DND-41 (cell line): ENCODE measurements around the gene BLOC1S6.

ENCODE experiments used
- EZH2 ChIP-seq: IDR thresholded peaks from 3 replicates; pipeline ENCODE4 v1.6.1; 2012; ENCODE audit warnings: borderline replicate concordance, low read depth, mild to moderate bottlenecking, moderate library complexity, low read length, inconsistent platforms; ENCODE audit not compliant: severe bottlenecking
- TF ChIP-seq, protein P1 (sequence below): IDR thresholded peaks from 2 replicates; pipeline ENCODE4 v1.5.1; 2012; ENCODE audit warnings: borderline replicate concordance, low read length, moderate library complexity, mild to moderate bottlenecking; ENCODE audit not compliant: poor library complexity, severe bottlenecking; ENCODE audit errors: extremely low read depth

- TF ChIP-seq, protein P1, sequence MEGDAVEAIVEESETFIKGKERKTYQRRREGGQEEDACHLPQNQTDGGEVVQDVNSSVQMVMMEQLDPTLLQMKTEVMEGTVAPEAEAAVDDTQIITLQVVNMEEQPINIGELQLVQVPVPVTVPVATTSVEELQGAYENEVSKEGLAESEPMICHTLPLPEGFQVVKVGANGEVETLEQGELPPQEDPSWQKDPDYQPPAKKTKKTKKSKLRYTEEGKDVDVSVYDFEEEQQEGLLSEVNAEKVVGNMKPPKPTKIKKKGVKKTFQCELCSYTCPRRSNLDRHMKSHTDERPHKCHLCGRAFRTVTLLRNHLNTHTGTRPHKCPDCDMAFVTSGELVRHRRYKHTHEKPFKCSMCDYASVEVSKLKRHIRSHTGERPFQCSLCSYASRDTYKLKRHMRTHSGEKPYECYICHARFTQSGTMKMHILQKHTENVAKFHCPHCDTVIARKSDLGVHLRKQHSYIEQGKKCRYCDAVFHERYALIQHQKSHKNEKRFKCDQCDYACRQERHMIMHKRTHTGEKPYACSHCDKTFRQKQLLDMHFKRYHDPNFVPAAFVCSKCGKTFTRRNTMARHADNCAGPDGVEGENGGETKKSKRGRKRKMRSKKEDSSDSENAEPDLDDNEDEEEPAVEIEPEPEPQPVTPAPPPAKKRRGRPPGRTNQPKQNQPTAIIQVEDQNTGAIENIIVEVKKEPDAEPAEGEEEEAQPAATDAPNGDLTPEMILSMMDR = no peak
- TF ChIP-seq EZH2 = no peak
Observed at GRCh38 chr15:45606841-45607240, 19.7 kb downstream of the BLOC1S6 start.
